ENCODE data around the gene TRPV5.

DNA sequence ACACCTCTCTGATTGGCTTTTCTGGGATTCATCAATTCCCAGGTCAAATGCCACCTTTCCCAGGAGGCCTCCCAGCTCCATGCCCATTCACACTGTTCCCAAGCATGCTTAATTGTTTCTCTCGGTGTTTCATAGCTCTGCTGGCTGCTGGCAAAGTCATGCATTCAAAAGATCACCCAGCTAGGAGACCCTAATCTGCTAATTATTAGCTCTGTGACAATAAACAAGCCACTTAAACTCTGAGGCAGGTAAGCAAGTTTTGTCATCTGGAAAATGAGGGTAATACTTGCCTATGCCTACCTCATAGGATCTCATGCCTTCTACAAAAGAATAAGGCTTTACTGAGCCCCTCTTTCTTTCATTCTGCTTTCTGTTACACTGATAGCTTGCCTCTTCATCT lies 29.4 kb upstream of the TRPV5 start:
- TF ChIP-seq, protein P1, sequence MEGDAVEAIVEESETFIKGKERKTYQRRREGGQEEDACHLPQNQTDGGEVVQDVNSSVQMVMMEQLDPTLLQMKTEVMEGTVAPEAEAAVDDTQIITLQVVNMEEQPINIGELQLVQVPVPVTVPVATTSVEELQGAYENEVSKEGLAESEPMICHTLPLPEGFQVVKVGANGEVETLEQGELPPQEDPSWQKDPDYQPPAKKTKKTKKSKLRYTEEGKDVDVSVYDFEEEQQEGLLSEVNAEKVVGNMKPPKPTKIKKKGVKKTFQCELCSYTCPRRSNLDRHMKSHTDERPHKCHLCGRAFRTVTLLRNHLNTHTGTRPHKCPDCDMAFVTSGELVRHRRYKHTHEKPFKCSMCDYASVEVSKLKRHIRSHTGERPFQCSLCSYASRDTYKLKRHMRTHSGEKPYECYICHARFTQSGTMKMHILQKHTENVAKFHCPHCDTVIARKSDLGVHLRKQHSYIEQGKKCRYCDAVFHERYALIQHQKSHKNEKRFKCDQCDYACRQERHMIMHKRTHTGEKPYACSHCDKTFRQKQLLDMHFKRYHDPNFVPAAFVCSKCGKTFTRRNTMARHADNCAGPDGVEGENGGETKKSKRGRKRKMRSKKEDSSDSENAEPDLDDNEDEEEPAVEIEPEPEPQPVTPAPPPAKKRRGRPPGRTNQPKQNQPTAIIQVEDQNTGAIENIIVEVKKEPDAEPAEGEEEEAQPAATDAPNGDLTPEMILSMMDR (conservative IDR thresholded peaks at IDR 0.05; ENCODE audit: low read depth, low read length): no peak
- TF ChIP-seq RAD21 (IDR thresholded peaks at IDR 0.05; ENCODE audit: low read length) (no peak), POLR2A (IDR thresholded peaks at IDR 0.05; ENCODE audit: low read depth, low read length) (no peak), MAFK (IDR thresholded peaks at IDR 0.05; ENCODE audit: low read depth, low read length) (no peak), BHLHE40 (IDR thresholded peaks at IDR 0.05; ENCODE audit: low read depth, low read length) (no peak), MXI1 (IDR thresholded peaks at IDR 0.05; ENCODE audit: borderline replicate concordance, low read depth, low read length) (no peak), RFX5 (IDR thresholded peaks at IDR 0.05; ENCODE audit: low read depth, low read length) (no peak), SMC3 (IDR thresholded peaks at IDR 0.05; ENCODE audit: low read depth, low read length) (no peak), CHD1 (IDR thresholded peaks at IDR 0.05; ENCODE audit: low read depth, low read length) (no peak), RCOR1 (IDR thresholded peaks at IDR 0.05; ENCODE audit: insufficient replicate concordance, low read length) (no peak), CEBPB (IDR thresholded peaks at IDR 0.05; ENCODE audit: low read depth, low read length) (no peak), NFE2L2 (IDR thresholded peaks at IDR 0.05; ENCODE audit: low read depth, low read length) (no peak)
- TF ChIP-seq, protein P2, sequence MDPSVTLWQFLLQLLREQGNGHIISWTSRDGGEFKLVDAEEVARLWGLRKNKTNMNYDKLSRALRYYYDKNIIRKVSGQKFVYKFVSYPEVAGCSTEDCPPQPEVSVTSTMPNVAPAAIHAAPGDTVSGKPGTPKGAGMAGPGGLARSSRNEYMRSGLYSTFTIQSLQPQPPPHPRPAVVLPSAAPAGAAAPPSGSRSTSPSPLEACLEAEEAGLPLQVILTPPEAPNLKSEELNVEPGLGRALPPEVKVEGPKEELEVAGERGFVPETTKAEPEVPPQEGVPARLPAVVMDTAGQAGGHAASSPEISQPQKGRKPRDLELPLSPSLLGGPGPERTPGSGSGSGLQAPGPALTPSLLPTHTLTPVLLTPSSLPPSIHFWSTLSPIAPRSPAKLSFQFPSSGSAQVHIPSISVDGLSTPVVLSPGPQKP (IDR thresholded peaks at IDR 0.05; ENCODE audit: borderline replicate concordance, low read depth, low read length): no peak
- TF ChIP-seq, protein P3, sequence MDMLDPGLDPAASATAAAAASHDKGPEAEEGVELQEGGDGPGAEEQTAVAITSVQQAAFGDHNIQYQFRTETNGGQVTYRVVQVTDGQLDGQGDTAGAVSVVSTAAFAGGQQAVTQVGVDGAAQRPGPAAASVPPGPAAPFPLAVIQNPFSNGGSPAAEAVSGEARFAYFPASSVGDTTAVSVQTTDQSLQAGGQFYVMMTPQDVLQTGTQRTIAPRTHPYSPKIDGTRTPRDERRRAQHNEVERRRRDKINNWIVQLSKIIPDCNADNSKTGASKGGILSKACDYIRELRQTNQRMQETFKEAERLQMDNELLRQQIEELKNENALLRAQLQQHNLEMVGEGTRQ (IDR thresholded peaks at IDR 0.05; ENCODE audit: low read depth, low read length): no peak
